CD4-positive, alpha-beta T cell treated with Interferon alpha-2 for 1 hour (primary cell): ENCODE results near the gene PEX19.
A peak's percentile ranks its signal among the peaks of the same experiment; 100 is the strongest.
"Not testable (repeated sequence)": the region's sequence is repeated elsewhere in the genome, so short reads cannot be mapped to it uniquely, and the experiment has no call there.

Source experiments
- DNase-seq, 2 donors: peaks; one replicate each; pipeline ENCODE4 v3.0.0-alpha.2; 2020 to 2022

Gene PEX19

GRCh38 chr1:160284782-160285344 lies at the start of gene PEX19:
PEX19 (minus strand) TSS chr1:160285133; CDS start chr1:160285124, 9 bp downstream.
- peak; percentile 91 to 94 for DNase-seq

- DNase-seq, result no peak
Observed at GRCh38 chr1:160332516-160332915, 47.6 kb upstream of the PEX19 start.

GRCh38 chr1:160330119-160330518 lies 45.2 kb upstream of the PEX19 start:
- DNase-seq, result no peak

GRCh38 chr1:160328184-160328583 lies 43.3 kb upstream of the PEX19 start:
- no peak for DNase-seq

- DNase-seq, result no peak
Observed at GRCh38 chr1:160326418-160326817, 41.5 kb upstream of the PEX19 start.

GRCh38 chr1:160325252-160325651 lies 40.3 kb upstream of the PEX19 start:
- no peak for DNase-seq

GRCh38 chr1:160322831-160323230 lies 37.9 kb upstream of the PEX19 start:
- DNase-seq, result no peak

- DNase-seq, result no peak
Observed at GRCh38 chr1:160315359-160315758, 30.4 kb upstream of the PEX19 start.

GRCh38 chr1:160309571-160309970 lies 24.6 kb upstream of the PEX19 start:
- DNase-seq, result no peak

- no peak for DNase-seq
Observed at GRCh38 chr1:160309185-160309557, 24.2 kb upstream of the PEX19 start.

- DNase-seq, result no peak
Observed at GRCh38 chr1:160308451-160309184, 23.7 kb upstream of the PEX19 start.

GRCh38 chr1:160307118-160307791 lies 22.3 kb upstream of the PEX19 start:
- DNase-seq, result peak in 1 of 2 donors; percentile 3

GRCh38 chr1:160300173-160300572 lies 15.2 kb upstream of the PEX19 start:
- DNase-seq, result no peak

- no peak for DNase-seq
Observed at GRCh38 chr1:160296036-160296435, 11.1 kb upstream of the PEX19 start.

GRCh38 chr1:160293020-160293968 lies 8.4 kb upstream of the PEX19 start:
- DNase-seq, result no peak

- peak; percentile 73 to 82 for DNase-seq
Observed at GRCh38 chr1:160291248-160292220, 6.6 kb upstream of the PEX19 start.

- not testable (repeated sequence) for DNase-seq
Observed at GRCh38 chr1:160287769-160288168, 2.8 kb upstream of the PEX19 start.

GRCh38 chr1:160285506-160285905 lies 573 bp upstream of the PEX19 start:
- DNase-seq, result no peak

GRCh38 chr1:160284220-160284781 lies 632 bp downstream of the PEX19 start:
- DNase-seq, result peak in 1 of 2 donors; percentile 11

- DNase-seq, result no peak
Observed at GRCh38 chr1:160282807-160283206, 2.1 kb downstream of the PEX19 start.

GRCh38 chr1:160277987-160278386 lies 6.9 kb downstream of the PEX19 start:
- DNase-seq, result no peak
